Measurements from ENCODE around the gene NUDT9. TPM values are rescaled to one million over a fixed set of nuclear protein-coding genes. Genes with fewer than 3 reads are reported as not detected.

NUDT9 gene
- total RNA-seq, 1 donor from 2014 or later: 33.7 TPM

GRCh38 chr4:87428979-87429378, 6.6 kb downstream of the NUDT9 start:
- no peak overlapping the region for H3K27ac Mint-ChIP-seq (ENCODE audit: unreplicated experiment)

GRCh38 chr4:87430038-87430437, 7.7 kb downstream of the NUDT9 start:
- Histone ChIP-seq H3K4me3 (ENCODE audit: insufficient read depth, low read depth, low read length) (no peak overlapping the region), H3K27me3 (ENCODE audit: insufficient read depth, low read length) (no peaks in the 10 kb centered on the region), H2AFZ (ENCODE audit: low read depth, low read length) (no peak overlapping the region), H3K79me2 (ENCODE audit: insufficient read depth, low read length) (peaks cover 84% of the 10 kb centered on the region), H4K20me1 (ENCODE audit: insufficient read depth, low read length) (peaks cover 33% of the 10 kb centered on the region), H3K4me2 (ENCODE audit: low read length) (no peak overlapping the region), H3K27ac (ENCODE audit: low read depth, low read length) (no peak overlapping the region), H3K9me3 (ENCODE audit: insufficient read depth, low read depth, low read length) (no peaks in the 10 kb centered on the region), H3K9ac (ENCODE audit: low read length) (no peak overlapping the region), H3K36me3 (ENCODE audit: insufficient read depth, low read length) (no peaks in the 10 kb centered on the region), H3K4me1 (ENCODE audit: insufficient read depth, low read length) (peaks cover 4% of the 10 kb centered on the region)
- Mint-ChIP-seq H3K27ac (ENCODE audit: unreplicated experiment) (no peak overlapping the region), H3K4me3 (ENCODE audit: unreplicated experiment) (no peak overlapping the region), H3K36me3 (ENCODE audit: low read depth, unreplicated experiment) (peaks cover 5% of the 10 kb centered on the region), H3K9me3 (ENCODE audit: unreplicated experiment) (no peaks in the 10 kb centered on the region), H3K4me1 (ENCODE audit: low read depth, unreplicated experiment) (peaks cover 2% of the 10 kb centered on the region), H3K27me3 (ENCODE audit: low read depth, unreplicated experiment) (no peaks in the 10 kb centered on the region)
- DNase-seq (ENCODE audit: low read depth) (peak; percentile 38), FAIRE-seq (no peak)
- TF ChIP-seq CTCF (IDR thresholded peaks at IDR 0.05; ENCODE audit: insufficient read depth, low read depth, low read length) (no peak), EZH2 (IDR thresholded peaks at IDR 0.05; ENCODE audit: insufficient read depth, low read length) (no peak)

More at GRCh38 chr4:87428979-87429378, 6.6 kb downstream of the NUDT9 start:
- Histone ChIP-seq H2AFZ (ENCODE audit: low read depth, low read length) (no peak overlapping the region), H3K4me3 (ENCODE audit: insufficient read depth, low read depth, low read length) (no peak overlapping the region), H3K4me2 (ENCODE audit: low read length) (no peak overlapping the region), H3K9me3 (ENCODE audit: insufficient read depth, low read depth, low read length) (no peaks in the 10 kb centered on the region), H3K9ac (ENCODE audit: low read length) (no peak overlapping the region), H3K79me2 (ENCODE audit: insufficient read depth, low read length) (peaks cover 88% of the 10 kb centered on the region), H3K36me3 (ENCODE audit: insufficient read depth, low read length) (no peaks in the 10 kb centered on the region), H3K4me1 (ENCODE audit: insufficient read depth, low read length) (peaks cover 14% of the 10 kb centered on the region), H3K27me3 (ENCODE audit: insufficient read depth, low read length) (no peaks in the 10 kb centered on the region), H3K27ac (ENCODE audit: low read depth, low read length) (no peak overlapping the region), H4K20me1 (ENCODE audit: insufficient read depth, low read length) (peaks cover 33% of the 10 kb centered on the region)
- DNase-seq (ENCODE audit: low read depth) (no peak), FAIRE-seq (no peak)
- Mint-ChIP-seq H3K4me3 (ENCODE audit: unreplicated experiment) (no peak overlapping the region), H3K36me3 (ENCODE audit: low read depth, unreplicated experiment) (peaks cover 5% of the 10 kb centered on the region), H3K27me3 (ENCODE audit: low read depth, unreplicated experiment) (no peaks in the 10 kb centered on the region), H3K4me1 (ENCODE audit: low read depth, unreplicated experiment) (peaks cover 10% of the 10 kb centered on the region), H3K9me3 (ENCODE audit: unreplicated experiment) (no peaks in the 10 kb centered on the region)
- TF ChIP-seq CTCF (IDR thresholded peaks at IDR 0.05; ENCODE audit: insufficient read depth, low read depth, low read length) (no peak), EZH2 (IDR thresholded peaks at IDR 0.05; ENCODE audit: insufficient read depth, low read length) (no peak)

GRCh38 chr4:87433342-87433741, 11.0 kb downstream of the NUDT9 start:
- no peaks in the 10 kb centered on the region for H3K9me3 ChIP-seq (ENCODE audit: insufficient read depth, low read depth, low read length)
- H4K20me1 ChIP-seq (ENCODE audit: insufficient read depth, low read length): peaks cover 33% of the 10 kb centered on the region
- Mint-ChIP-seq H3K27ac (ENCODE audit: unreplicated experiment) (no peak overlapping the region), H3K27me3 (ENCODE audit: low read depth, unreplicated experiment) (no peaks in the 10 kb centered on the region), H3K9me3 (ENCODE audit: unreplicated experiment) (no peaks in the 10 kb centered on the region), H3K4me1 (ENCODE audit: low read depth, unreplicated experiment) (no peaks in the 10 kb centered on the region), H3K36me3 (ENCODE audit: low read depth, unreplicated experiment) (peaks cover 7% of the 10 kb centered on the region), H3K4me3 (ENCODE audit: unreplicated experiment) (no peak overlapping the region)
- no peak overlapping the region for H3K27ac ChIP-seq (ENCODE audit: low read depth, low read length)
- no peak overlapping the region for H3K4me3 ChIP-seq (ENCODE audit: insufficient read depth, low read depth, low read length)
- no peak overlapping the region for H3K9ac ChIP-seq (ENCODE audit: low read length)
- FAIRE-seq (no peak), DNase-seq (ENCODE audit: low read depth) (no peak)
- peaks cover 3% of the 10 kb centered on the region for H3K36me3 ChIP-seq (ENCODE audit: insufficient read depth, low read length)
- no peaks in the 10 kb centered on the region for H3K27me3 ChIP-seq (ENCODE audit: insufficient read depth, low read length)
- H2AFZ ChIP-seq (ENCODE audit: low read depth, low read length): no peak overlapping the region
- H3K4me1 ChIP-seq (ENCODE audit: insufficient read depth, low read length): no peaks in the 10 kb centered on the region
- no peak for TF ChIP-seq EZH2 (IDR thresholded peaks at IDR 0.05; ENCODE audit: insufficient read depth, low read length)
- TF ChIP-seq CTCF (IDR thresholded peaks at IDR 0.05; ENCODE audit: insufficient read depth, low read depth, low read length): no peak
- no peak overlapping the region for H3K4me2 ChIP-seq (ENCODE audit: low read length)
- peaks cover 71% of the 10 kb centered on the region for H3K79me2 ChIP-seq (ENCODE audit: insufficient read depth, low read length)

All from astrocyte (in vitro differentiated cells and primary cell).